ENCODE measurements around the gene RAPGEF5.

Gene RAPGEF5

DNA sequence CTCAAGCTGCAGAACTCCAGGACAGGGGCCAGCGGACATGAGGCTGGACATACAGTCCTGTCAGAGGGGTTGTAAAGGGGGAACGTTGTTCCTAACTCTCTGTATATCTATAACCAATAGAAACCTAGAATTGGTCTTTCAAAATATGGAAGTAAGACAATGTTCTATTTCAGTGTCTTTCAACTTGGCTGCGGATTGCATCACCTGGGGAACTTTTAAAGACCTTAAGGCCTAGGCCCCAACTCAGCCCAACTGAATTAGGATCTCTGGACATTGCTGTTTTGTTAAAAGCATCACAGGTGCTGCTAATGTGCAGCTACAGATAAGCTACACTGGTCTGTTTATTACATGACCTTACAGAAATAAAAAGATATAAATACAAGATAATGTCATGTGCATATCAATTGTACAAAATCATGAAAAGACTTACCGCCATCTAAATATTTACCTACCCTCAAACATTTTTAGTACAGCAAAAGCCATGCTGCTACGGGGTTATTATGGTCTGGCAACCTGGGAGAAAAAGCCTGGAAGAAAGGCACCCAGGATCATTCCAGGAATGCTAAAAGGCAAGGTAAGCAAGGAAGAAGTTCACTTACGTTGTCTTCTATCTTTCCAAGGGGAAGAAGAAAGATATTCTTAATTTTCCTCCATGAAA, 169.1 kb downstream of the RAPGEF5 start:
- no peak for DNase-seq

DNA sequence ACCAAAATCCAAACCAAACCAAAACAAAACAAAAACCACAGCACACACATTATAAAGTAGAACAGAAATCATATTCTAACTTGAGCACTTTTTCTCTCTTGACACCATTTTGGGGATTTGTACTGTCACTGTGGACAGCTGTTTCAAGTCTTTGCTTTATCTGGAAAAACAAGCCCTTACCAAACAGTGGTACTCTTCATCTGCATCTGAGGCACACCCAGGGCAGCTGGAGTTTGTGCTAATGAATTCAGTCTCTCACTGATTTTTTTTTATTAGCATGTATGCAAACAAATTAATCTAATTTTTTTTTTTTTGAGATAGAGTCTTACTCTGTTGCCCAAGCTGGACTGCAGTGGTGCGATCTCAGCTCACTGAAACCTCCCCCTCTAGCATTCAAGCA, 171.4 kb downstream of the RAPGEF5 start:
- no peak for DNase-seq

DNA sequence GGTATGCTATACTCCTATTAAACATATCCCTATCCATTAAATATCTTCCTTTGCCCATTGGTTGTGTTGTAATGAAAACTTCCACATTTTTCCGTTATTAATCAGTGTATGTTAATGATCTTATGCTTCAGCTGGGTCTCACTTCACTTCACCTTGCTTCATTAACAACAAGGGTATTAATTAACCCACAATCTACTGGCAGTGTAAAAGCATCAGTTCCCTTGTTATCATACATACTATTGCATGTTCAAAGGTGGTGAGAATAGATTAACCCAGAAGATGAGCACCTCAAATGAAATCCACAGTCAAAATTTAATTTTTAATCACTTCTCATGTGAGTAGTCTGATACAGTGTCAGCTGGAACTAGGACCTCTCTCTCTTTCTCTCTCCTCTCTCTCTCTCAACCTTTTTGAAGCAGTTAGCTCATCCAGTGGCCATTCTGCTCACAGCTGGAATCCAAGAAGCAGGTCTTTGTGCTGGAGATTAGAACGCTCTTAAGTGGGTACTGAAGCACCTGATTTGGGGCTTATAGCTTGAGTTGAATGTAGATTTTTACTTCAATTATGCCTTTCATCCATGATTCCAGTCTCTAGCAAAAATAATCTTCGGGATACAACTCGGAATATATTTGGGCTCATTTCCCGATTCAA, 172.3 kb downstream of the RAPGEF5 start:
- no peak for DNase-seq

DNA sequence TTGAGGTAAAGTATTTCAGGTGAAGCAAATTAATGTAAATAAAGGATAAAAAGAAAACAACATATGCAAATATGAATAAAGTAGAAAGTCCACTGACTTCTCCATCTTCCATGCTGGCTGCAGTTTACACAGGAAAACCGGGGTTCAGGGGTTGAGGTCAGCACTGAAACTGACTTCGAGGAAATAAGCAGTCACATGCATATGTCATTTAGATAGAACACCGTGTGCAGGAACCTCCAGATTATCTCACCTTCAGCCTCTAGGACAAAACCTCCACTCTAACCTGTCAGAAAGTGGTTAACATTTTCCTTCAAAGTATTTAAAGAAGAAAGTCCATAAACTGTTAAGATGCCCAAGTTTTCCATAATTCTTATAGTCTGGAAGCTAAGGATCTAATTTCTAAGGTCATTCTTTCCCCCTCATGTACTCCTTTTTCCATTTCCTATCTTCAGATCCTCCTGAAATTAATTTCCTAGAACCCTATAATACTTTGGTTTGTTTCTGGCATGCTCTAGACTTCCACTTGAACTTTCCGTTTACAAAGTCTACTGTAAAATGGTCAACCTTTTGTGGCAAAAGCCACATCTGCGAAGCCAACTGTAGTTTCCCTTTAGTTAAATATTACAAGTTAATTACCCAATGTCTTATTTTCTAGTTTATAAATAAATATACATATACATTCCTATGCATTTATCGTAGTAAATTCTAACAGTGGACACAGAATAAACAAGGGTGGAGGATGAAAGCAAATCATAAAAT, 173.3 kb downstream of the RAPGEF5 start:
- peak in 1 of 5 donors; percentile 36 for DNase-seq

DNA sequence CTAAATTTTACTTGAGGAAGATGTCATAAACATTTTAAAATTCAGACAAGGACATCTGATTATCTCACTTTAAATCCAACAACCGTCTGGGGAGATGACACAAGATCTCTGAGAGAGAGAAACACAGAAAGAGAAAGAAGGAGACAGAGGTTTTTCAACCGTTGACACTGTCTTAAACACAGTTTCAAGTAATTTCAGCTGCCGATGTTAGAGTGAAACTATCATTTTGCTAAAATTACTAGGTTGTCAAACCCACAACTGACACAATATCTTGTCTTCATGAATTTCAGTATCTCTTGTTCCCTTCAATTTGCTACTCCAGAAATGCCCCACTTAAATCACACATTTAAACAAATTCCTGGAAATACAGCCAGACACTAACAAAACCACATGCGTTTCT, 174.8 kb downstream of the RAPGEF5 start:
- DNase-seq = peak in 1 of 5 donors; percentile 66

GRCh38 chr7:22181663-22182062, 175.3 kb downstream of the RAPGEF5 start:
- DNase-seq = no peak

DNA sequence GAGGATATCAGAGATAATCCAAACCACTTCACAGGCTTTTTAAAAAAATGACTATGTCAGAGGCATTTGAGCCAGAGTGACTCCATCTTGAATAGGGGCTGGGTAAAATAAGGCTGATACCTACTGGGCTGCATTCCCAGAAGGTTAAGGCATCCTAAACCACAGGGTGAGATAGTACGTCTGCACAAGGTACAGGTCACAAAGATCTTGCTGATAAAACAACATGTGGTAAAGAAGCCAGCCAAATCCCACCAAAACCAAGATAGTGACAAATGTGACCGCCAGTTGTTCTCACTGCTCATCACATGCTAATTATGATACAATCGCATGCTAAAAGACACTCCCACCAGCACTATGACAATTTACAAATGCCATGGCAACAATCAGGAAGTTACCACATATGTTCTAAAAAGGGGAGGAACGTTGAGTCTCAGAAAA, 177.5 kb downstream of the RAPGEF5 start:
- no peak for DNase-seq

- no peak for DNase-seq
These were observed 178.2 kb downstream of the RAPGEF5 start for GRCh38 chr7:22178735-22179134.

DNA sequence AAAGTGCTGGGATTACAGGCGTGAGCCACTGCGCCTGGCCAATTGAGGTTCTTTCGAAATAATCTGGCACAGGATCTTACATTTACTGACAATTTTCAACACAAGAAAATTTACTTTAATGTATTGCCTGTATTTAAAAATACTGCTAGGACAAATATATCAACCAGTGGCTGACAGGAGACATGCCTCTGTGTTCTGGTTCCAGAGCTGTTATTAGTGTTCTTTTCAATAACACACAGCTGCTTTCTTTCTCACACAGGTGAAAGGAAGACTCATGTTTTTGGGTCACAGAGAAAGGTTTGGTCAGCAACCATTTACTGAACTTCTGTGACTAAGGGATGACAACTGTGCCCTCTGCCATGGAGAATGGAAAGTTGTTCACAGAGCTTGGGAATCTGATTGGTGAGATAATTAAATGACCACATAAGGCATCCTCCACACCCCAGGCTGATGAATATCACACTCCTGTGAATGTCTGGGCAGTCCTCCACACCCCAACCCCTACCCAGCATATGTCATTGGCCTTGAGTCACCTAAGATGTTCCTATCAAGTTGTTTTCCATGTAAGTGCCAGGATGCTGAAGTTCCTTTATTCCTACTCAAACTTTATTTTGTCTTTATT, 180.1 kb downstream of the RAPGEF5 start:
- DNase-seq = no peak

DNA sequence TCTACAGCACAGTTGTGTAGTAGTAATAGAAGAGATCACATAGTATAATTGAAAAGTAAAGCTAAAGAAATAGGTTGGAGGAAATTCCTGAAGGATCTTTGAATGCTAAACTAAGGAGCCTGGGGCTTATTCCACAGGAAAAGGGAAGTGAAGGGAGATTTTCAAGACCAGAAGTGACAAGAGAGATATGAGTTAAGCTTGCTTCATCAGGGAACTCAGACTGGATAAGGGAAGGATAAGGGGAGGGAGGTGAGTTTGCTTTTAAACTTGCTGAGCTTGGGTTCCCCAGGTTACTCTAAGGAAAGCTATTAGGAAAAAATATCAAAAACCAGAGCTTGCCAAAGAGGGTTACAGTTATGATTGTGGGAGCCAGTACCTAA, 182.4 kb downstream of the RAPGEF5 start:
- no peak for DNase-seq

DNA sequence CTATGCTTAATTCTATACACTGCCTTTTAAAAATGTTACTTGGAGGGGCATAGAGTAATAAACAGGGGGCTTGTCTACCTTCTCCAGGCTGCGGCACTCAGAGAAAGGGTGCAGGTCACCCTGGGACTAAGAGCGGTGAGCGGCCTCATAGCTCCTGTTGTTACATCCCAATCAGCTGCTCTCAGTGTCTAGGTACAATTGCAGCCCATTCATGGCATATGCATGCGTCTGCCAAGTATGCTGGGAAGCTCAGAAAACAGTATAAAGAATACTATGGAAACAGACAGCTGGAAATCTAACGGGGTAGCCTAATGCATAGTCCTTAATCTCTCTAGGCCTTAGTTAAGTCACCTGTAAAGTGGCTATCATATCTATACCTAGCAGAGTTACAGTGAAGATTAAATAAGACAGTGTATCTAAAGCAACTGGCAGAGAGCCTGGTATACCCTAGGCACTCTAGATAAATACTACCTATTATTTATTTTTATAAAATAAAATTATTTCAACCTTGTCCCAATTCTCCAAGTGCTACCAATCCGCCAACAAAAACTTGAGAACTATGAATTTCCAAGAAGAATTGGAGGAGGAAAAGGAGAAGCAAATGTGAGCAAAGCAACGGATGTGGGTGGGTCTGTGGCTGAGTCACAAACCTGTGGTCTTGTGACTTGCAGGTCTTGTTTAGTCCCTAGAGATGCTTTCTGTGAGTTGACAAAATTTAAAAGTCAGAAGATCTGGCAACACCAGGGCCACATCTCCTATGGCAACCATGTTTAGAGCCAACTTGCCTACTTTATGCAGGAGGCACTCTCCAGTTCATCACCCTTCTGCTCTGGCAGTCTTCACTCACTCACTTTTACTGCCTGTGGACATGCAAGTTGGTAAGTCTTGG, 183.0 kb downstream of the RAPGEF5 start:
- DNase-seq = peak in 1 of 5 donors; percentile 81

GRCh38 chr7:22168129-22168634, 188.8 kb downstream of the RAPGEF5 start:
- no peak for DNase-seq

DNA sequence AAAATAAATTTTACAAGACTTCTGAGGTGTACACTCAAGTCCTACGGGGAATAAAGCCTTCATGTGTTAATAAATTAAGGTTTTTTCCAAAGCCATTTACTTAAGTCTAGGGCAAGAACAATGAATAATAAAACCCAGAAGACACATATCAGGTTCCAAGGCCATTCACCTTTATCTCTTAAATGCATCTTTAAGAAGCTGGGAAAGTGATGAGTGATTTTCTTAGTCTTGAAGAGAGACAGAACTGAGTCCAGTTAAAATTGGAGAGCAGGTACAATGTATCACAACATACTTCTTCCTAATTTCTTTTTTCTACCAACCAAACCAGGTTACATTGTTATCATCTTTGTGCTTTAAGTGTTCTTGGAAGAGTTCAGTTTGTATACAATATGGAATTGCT, 189.5 kb downstream of the RAPGEF5 start:
- no peak for DNase-seq

GRCh38 chr7:22166928-22167327, 190.0 kb downstream of the RAPGEF5 start:
- no peak for DNase-seq

- peak in 1 of 5 donors; percentile 13 for DNase-seq
These were observed 197.6 kb downstream of the RAPGEF5 start for GRCh38 chr7:22159341-22159740.

GRCh38 chr7:22157552-22157951, 199.4 kb downstream of the RAPGEF5 start:
- DNase-seq = no peak

DNA sequence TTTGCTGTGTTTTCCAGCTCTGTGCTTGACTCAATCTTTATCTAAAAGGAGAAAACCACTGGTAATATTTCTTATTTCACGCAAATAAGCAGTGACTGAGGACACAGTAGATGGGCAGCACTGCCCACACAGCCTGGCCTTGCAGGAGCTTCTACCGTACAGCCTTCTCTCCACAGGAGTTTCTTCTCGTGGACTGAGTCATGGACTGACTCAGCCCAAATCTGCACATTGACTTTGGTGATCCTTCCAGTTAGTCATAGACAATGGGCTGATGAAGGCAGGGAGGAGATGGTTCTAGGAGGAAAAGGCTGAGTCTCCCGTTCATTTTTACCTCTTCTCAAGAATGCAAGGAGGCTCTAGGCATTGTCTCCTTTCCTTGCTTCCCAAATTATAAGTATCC, 200.7 kb downstream of the RAPGEF5 start:
- no peak for DNase-seq

DNA sequence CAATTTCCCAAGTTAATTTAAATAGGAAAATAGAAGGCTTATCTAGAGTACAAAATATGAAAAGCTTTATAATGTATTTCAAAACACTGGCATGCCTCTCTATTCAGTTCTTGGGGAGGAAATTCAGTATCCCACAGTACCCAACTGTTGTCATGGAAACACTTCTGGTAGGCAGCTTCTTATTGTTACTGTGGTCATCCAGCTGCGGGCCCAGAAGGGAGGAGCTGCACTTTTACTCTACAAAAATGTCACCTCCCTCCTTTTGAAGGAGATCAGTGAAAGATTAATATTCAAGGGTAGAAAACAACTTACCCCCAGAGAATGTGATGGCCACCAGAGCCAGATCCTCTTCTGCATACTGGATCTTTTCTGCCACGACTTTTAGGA, 202.8 kb downstream of the RAPGEF5 start:
- DNase-seq = peak in 1 of 5 donors; percentile 21

GRCh38 chr7:22153432-22154142, 203.4 kb downstream of the RAPGEF5 start:
- no peak for DNase-seq

GRCh38 chr7:22152690-22153089, 204.3 kb downstream of the RAPGEF5 start:
- no peak for DNase-seq

DNA sequence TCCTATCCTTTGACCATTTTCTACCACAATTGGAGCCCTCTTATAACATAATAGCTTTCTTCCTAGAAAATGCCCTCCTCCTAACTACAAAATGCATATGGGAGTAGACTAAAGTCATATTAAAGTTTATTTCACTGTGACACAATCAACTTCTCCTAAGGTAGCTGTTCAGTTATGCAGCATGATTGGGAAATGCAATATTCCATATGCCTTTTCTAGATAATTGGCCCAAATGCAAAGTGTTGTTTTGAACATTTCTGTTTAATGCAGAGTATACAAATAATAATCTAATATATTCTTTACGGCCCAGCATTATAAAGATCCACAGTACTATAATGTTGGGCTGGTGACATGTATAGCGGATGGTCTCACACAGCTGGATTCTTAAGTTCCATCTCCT, 205.1 kb downstream of the RAPGEF5 start:
- DNase-seq = no peak

DNA sequence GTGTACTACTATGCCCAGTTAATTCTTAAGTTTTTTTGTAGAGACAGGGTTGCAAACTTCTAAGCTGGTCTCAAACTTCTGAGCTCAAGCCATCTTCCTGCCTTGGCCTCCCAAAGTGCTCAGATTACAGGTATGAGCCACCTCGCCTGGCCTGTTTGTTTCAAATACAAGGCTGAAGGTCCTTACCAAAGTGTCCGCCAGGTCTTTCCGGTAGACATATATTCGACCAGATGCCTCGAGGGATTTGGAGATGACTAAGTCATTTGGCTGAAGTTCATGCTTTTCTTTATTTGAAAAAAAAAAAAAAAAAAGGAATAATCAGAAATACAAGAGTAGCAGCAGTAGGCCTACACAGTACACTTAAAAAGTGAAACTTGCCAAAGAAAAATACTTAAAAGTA, 206.7 kb downstream of the RAPGEF5 start:
- DNase-seq = no peak

Measured in T-helper 1 cell (primary cell).